ENCODE results near the gene NR2F2.

Gene NR2F2

GRCh38 chr15:96330450-96331143, at the start of gene NR2F2:
NR2F2 (plus strand) TSS chr15:96330700; CDS start chr15:96332106, 1,406 bp downstream.
- DNase-seq (ENCODE audit: low read depth) = no peak

DNA sequence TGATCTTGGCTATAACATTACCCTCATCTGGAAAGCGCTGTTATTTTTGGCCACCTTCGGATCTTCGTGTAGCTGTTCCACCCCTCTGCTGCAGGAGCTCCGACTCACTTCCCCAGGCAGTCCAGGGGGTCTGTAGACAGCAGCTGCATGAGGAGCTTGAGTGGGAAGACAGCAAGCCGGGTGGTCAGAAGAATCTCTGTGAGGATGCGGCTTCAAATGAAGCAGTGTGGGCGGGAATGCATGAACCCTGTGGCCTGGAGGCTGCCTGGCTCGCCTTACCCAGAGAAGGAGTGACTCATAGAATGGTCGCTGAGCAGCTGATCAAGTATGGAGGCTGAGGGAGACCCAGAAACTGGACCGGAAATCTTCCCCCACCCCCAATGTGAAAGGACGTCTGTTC, 45.2 kb upstream of the NR2F2 start:
- no peak for DNase-seq (ENCODE audit: low read depth)

GRCh38 chr15:96285729-96286254, 44.7 kb upstream of the NR2F2 start:
- DNase-seq (ENCODE audit: low read depth) = no peak

DNA sequence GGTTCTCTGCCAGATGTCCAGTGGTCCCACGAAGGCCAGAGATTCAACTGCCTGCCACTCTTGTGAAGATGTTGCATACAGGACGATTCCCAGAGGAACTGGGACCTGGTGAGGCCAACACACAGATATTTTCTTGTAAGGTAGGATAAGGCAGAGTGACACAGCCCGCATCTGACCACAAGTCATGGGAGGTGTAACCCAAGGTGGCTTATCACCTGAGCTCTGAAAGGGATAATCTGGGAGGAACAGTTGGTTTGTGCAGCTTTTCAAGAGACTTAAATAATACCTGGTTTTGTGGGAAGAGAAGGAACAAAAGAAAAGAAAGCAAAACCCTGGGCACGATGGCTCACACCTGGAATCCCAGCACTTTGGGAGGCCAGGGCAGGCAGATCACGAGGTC, 39.8 kb upstream of the NR2F2 start:
- DNase-seq (ENCODE audit: low read depth) = no peak

DNA sequence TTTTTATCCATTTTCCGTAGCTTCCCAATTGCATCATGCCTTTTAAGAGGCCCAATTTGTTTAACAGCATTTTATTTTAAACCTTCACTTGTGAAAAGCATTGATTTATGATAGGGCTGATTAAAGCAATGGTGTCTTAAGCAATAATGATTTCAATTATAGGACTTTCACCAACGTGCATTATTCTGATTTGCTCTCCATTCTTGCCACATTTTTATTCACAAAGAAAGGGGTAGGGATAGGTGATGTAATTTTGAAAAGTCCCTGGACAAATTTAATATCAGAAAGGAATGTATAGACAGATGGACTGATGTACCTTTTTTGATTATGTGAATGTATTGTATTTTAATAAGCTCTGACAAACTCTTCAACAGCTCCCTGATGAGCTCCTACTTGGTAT, 37.9 kb upstream of the NR2F2 start:
- DNase-seq (ENCODE audit: low read depth) = no peak

GRCh38 chr15:96293441-96293840, 37.1 kb upstream of the NR2F2 start:
- DNase-seq (ENCODE audit: low read depth) = no peak

GRCh38 chr15:96294766-96295165, 35.7 kb upstream of the NR2F2 start:
- no peak for DNase-seq (ENCODE audit: low read depth)

GRCh38 chr15:96296264-96296663, 34.2 kb upstream of the NR2F2 start:
- no peak for DNase-seq (ENCODE audit: low read depth)

DNA sequence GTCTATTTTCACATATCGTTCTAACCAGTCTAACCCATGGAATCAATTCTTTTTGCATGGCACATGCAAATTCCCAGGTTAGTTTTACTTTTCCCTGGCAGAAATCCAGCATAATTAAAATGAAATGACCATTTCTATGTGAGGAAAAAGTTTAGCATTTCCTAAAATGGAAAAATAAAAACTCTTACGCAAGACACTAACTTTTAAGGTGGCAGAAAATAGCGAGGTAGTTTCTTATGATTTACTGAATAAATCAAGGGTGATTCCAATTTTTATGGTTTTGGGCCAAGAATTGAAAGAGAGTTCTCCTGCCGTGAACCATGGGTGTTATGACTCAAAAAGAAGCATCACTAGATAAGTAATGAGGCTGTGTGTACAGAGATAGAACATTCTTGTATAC, 32.7 kb upstream of the NR2F2 start:
- no peak for DNase-seq (ENCODE audit: low read depth)

GRCh38 chr15:96298217-96298616, 32.3 kb upstream of the NR2F2 start:
- DNase-seq (ENCODE audit: low read depth) = no peak

DNA sequence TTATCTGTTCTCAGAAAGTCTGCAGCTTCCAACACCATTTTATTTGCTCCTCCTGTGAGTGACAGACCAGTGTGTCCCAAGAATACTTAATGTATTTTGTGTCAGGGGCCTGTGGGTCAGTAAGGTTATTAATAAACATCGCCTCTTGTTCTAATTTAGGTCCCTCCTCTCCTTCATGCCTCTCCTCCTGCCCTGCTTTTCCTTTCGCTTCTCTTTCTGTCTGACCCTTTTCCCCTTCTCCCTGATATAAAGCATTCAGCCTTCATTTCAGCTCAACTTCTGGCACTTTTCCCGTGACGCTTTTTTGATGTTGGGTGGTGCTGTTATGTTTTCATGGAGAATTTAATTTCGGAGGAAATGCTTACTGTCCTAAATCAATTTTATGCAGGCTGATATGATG, 29.7 kb upstream of the NR2F2 start:
- no peak for DNase-seq (ENCODE audit: low read depth)

DNA sequence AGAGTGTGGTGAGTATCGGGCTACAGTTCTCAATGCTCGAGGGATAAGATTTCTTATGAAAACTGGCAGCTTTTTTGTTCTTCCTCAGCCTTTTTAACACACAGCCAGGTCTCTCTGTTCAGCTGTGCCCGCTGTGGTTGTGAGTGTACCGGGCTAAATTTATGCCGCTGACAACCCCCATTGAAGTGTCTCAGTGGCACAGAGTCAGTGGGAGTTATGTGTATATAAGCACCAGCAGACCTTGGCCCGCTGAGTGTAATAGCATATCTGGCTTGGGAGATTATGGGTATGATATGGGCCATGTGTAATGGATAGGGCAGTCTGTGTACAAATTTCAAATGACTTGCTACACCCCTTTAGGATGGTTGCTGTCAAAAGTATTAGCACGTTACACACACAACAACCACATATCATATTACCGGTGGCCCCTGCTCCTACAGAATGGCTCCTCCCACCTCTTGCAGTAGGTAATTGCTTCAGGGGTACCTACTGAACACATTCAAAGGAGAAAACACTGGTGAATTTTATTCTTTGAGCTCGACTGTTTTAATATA, 26.9 kb upstream of the NR2F2 start:
- DNase-seq (ENCODE audit: low read depth) = no peak

- no peak for DNase-seq (ENCODE audit: low read depth)
These were observed 25.7 kb upstream of the NR2F2 start for GRCh38 chr15:96304839-96305238.

DNA sequence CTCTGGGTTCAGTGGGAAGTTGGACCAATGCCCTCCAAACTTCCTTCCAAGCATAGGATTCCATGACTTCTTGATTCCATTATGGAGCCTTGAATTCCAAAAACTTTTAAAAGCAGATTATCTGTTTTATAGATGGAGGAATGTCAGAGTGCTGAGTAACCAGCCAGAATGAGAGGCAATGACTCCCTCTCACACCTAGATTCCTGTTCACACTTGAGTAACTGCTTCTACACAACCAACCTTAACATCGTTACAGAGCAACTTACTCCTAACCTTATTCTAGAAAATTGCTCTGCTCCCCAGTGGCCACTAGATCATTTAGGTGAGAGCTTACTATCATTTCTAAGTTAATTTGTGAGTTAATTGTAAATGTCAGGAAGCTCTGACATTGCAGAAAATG, 24.2 kb upstream of the NR2F2 start:
- DNase-seq (ENCODE audit: low read depth) = no peak

DNA sequence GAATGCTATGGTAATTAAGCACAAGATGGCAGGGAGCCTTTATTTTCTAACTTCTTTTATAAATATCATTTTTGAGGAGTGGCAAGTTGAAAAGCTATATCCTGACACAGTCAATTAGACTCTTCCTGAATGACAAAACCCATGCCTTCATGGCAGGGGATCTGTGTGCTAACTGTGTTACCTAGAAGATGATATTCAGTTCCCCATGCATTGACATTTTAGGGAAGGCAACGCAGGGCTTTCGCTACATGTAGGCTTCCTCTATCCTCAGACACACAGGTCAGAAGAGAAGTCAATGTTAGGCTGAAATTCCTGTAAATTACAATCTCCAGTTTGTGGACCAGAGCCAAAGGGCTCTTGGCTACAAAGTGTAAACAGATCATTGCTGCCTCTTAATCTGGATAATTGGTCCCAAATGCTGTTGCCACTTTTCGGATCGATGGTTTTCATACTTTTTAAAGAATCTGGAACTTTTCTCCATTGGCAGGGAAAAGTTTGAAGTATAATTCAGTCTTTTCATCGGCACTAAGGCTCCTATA, 22.6 kb upstream of the NR2F2 start:
- DNase-seq (ENCODE audit: low read depth) = no peak

- DNase-seq (ENCODE audit: low read depth) = no peak
These were observed 21.3 kb upstream of the NR2F2 start for GRCh38 chr15:96309143-96309660.

DNA sequence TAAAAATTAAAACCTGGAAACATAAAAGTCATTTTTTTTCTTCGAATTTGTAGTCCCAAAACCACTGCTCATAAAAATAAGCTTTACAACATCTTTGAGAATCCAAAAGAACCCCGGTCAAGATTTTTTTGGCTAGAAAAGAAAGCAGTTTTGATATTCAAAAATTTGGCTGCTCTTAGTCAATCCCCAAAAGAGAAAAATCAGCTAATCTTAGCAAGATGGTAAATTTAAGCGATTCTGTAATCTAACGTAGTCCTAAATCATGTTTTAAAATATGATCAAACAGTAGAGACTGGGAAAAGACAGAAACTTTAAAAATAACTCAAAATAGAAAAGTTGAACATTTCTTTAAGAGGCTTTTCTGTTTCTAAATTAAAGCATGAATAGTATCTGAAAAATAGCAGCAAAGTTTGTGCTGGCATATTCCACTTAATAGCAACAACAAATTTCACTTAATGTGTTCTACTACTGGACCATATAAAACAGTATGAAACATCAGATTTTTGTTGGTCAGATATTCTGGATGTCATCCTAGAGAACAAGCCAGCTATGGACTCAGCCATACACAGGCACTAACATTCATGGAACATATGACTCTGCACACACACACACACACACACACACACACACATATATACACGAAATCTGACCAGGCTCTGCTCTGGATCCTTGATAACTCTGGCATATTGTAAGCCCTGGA, 19.1 kb upstream of the NR2F2 start:
- DNase-seq (ENCODE audit: low read depth) = no peak

DNA sequence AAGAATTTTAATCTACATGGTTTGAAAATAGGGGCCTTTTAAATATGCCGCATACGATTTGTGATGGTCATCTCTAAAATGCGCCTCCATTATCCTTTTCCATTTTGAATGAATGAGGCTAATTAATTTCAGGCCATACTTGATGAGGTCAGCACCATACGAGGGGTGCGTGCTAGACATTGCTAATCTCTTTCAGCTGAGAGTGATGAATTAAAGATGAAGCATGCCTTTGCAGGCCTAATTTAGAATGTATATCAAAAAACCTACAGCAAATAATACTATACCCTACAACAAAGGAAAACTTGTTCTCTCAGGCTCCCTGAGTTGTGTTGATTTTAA, 18.6 kb upstream of the NR2F2 start:
- no peak for DNase-seq (ENCODE audit: low read depth)

DNA sequence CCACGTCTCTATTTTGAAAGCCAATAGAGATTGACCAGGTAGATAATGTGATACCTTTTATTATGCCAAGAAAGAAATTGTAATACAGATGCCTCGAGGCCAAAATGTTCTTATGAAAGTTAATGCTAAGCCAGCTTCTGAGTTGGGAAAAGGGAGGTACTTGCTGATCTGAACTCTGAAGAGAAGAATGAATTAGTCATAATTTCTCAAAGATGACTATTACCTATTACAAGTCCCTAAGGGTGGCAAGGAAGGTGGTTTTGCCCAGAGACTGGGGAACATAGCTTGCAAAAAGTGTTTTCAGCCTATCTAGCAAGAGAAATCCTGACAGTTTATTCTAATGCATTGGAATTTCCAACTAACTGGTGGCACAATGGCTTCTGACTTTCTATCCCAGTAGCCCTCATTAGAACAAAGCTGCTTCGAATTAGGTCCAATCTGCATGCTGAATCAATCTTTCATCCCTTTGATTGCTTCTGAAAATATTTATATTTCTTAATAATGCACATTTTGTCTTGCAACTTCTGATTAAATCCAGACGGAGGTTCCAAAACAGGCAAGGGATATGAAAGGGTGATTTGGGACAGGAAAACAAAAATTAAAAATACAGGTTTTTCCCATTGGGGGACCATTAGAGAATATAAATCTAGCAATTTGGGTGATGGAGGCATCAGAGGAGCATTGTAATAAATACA, 17.7 kb upstream of the NR2F2 start:
- DNase-seq (ENCODE audit: low read depth) = no peak

DNA sequence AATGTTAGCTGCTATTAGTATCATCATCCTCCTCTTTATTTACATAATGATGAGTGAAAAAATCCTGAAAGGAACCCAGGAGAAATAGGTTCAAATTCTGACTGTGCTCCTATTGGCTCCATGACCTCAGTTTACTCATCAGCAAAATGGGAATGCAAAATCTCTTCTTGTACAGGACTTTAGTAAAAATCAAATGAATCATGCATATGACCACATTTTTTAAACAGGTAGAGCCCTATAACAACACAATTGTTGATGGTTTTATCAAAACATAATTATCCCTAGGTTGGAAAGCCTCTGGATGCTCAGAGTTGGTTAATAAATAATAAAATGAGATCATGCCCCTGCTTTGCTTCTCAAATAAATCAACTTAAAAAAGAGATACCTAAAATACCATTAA, 16.0 kb upstream of the NR2F2 start:
- no peak for DNase-seq (ENCODE audit: low read depth)

- no peak for DNase-seq (ENCODE audit: low read depth)
These were observed 15.5 kb upstream of the NR2F2 start for GRCh38 chr15:96314963-96315362.

- no peak for DNase-seq (ENCODE audit: low read depth)
These were observed 13.4 kb upstream of the NR2F2 start for GRCh38 chr15:96316953-96317629.

All from activated T-helper 1 cell treated with Interleukin-2 at 50 U/mL for 16 hours (primary cell).